Tongue (tissue), 2 donors: ENCODE measurements around the gene CDH23. TPM values are rescaled to one million over a fixed set of nuclear protein-coding genes. Genes with fewer than 3 reads are reported as not detected.

Experiments
- DNase-seq: peaks from one replicate; pipeline ENCODE4 v3.0.0-alpha.2; 2015
- total RNA-seq: library from RNA; depleted of rRNA; stranded (reverse); fragments of >200 nt; gene quantifications from one replicate; pipeline ENCODE4 v1.2.3, GENCODE V29; 2014

Gene CDH23
- total RNA-seq, 1 donor from 2014 or later: 12.2 TPM

- DNase-seq: no peak
These were observed 209.7 kb downstream of the CDH23 start for GRCh38 chr10:71606257-71607081.

GRCh38 chr10:71607082-71607443 lies 210.3 kb downstream of the CDH23 start:
- no peak for DNase-seq

- peak; percentile 92 for DNase-seq
These were observed 212.4 kb downstream of the CDH23 start for GRCh38 chr10:71608819-71609768.

- no peak for DNase-seq
These were observed 213.9 kb downstream of the CDH23 start for GRCh38 chr10:71610651-71611050.

- no peak for DNase-seq
These were observed 214.4 kb downstream of the CDH23 start for GRCh38 chr10:71611131-71611530.

GRCh38 chr10:71611709-71612422 lies 215.1 kb downstream of the CDH23 start:
- no peak for DNase-seq

GRCh38 chr10:71613261-71613777 lies 216.6 kb downstream of the CDH23 start:
- no peak for DNase-seq

- DNase-seq: no peak
These were observed 217.2 kb downstream of the CDH23 start for GRCh38 chr10:71613877-71614276.

GRCh38 chr10:71614946-71615345 lies 218.2 kb downstream of the CDH23 start:
- no peak for DNase-seq

GRCh38 chr10:71615538-71616329 lies 219.0 kb downstream of the CDH23 start:
- no peak for DNase-seq

- DNase-seq: no peak
These were observed 220.3 kb downstream of the CDH23 start for GRCh38 chr10:71616817-71617654.

- DNase-seq: no peak
These were observed 221.5 kb downstream of the CDH23 start for GRCh38 chr10:71618176-71618575.

GRCh38 chr10:71618598-71618997 lies 221.9 kb downstream of the CDH23 start:
- no peak for DNase-seq

- no peak for DNase-seq
These were observed 223.9 kb downstream of the CDH23 start for GRCh38 chr10:71620642-71621041.

GRCh38 chr10:71621231-71622153 lies 224.8 kb downstream of the CDH23 start:
- no peak for DNase-seq

- DNase-seq: no peak
These were observed 225.4 kb downstream of the CDH23 start for GRCh38 chr10:71622154-71622526.

GRCh38 chr10:71622616-71623015 lies 225.9 kb downstream of the CDH23 start:
- no peak for DNase-seq

GRCh38 chr10:71623098-71623985 lies 226.6 kb downstream of the CDH23 start:
- DNase-seq: no peak

GRCh38 chr10:71623986-71624291 lies 227.2 kb downstream of the CDH23 start:
- no peak for DNase-seq
